Type B pancreatic cell (in vitro differentiated cells): ENCODE measurements around the gene MYEOV. TPM values are rescaled to one million over a fixed set of nuclear protein-coding genes. Genes with fewer than 3 reads are reported as not detected.

Source experiments
- DNase-seq: peaks from one replicate; pipeline ENCODE4 v3.0.0; 2021; ENCODE audit warnings: mixed read lengths; ENCODE audit not compliant: unreplicated experiment; ENCODE audit errors: extremely low spot score
- H3K27ac Mint-ChIP-seq: 2 replicates; pipeline ENCODE4 v1.8.0; 2021; ENCODE audit warnings: mild to moderate bottlenecking, mixed read lengths
- H3K27me3 Mint-ChIP-seq: 2 replicates; pipeline ENCODE4 v1.8.0; 2021; ENCODE audit warnings: mixed read lengths
- H3K36me3 Mint-ChIP-seq: 2 replicates; pipeline ENCODE4 v1.8.0; 2021; ENCODE audit warnings: mixed read lengths
- H3K4me1 Mint-ChIP-seq: one replicate; pipeline ENCODE4 v1.8.0; 2021; ENCODE audit warnings: mixed read lengths; ENCODE audit not compliant: unreplicated experiment
- H3K4me3 Mint-ChIP-seq: 2 replicates; pipeline ENCODE4 v1.8.0; 2021; ENCODE audit warnings: mild to moderate bottlenecking, mixed read lengths
- H3K9me3 Mint-ChIP-seq: 2 replicates; pipeline ENCODE4 v1.8.0; 2021; ENCODE audit warnings: mixed read lengths
- total RNA-seq: library from RNA; stranded (reverse); gene quantifications from 2 replicates; pipeline ENCODE4 v1.2.1, GENCODE V29; 2021; ENCODE audit warnings: low replicate concordance
- TF ChIP-seq, protein P1 (sequence below): fragments of 200-600 bp; sonication (generic); conservative IDR thresholded peaks from 2 replicates; pipeline ENCODE4 v1.5.0; 2021; ENCODE audit warnings: antibody characterized with exemption, mild to moderate bottlenecking

MYEOV gene
- total RNA-seq, 1 donor from 2014 or later: 4.1 TPM

DNA sequence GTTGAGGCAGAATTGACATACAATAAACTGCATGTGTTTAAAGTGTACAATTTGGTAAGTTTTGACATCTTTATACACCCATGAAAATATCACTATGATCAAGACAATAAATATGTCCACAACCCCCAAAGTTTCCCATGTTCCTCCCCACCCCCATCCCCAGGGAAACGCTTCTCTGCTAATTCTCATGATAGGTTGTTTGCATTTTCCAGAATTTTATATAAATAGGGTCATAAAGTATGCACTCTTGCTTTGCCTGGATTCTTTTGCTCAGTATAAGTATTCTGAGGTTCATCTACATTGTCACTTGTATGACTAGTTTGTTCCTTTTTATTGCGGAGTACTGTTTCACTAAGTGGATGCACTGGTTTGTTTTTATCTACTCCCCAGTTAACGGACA is 35.6 kb downstream of the MYEOV start:
- Mint-ChIP-seq H3K36me3 (no peaks in the 10 kb centered on the region), H3K4me3 (no peak overlapping the region), H3K27me3 (no peaks in the 10 kb centered on the region), H3K9me3 (no peaks in the 10 kb centered on the region), H3K27ac (no peak overlapping the region), H3K4me1 (no peaks in the 10 kb centered on the region)
- TF ChIP-seq, protein P1, sequence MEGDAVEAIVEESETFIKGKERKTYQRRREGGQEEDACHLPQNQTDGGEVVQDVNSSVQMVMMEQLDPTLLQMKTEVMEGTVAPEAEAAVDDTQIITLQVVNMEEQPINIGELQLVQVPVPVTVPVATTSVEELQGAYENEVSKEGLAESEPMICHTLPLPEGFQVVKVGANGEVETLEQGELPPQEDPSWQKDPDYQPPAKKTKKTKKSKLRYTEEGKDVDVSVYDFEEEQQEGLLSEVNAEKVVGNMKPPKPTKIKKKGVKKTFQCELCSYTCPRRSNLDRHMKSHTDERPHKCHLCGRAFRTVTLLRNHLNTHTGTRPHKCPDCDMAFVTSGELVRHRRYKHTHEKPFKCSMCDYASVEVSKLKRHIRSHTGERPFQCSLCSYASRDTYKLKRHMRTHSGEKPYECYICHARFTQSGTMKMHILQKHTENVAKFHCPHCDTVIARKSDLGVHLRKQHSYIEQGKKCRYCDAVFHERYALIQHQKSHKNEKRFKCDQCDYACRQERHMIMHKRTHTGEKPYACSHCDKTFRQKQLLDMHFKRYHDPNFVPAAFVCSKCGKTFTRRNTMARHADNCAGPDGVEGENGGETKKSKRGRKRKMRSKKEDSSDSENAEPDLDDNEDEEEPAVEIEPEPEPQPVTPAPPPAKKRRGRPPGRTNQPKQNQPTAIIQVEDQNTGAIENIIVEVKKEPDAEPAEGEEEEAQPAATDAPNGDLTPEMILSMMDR: no peak
- DNase-seq: no peak

DNA sequence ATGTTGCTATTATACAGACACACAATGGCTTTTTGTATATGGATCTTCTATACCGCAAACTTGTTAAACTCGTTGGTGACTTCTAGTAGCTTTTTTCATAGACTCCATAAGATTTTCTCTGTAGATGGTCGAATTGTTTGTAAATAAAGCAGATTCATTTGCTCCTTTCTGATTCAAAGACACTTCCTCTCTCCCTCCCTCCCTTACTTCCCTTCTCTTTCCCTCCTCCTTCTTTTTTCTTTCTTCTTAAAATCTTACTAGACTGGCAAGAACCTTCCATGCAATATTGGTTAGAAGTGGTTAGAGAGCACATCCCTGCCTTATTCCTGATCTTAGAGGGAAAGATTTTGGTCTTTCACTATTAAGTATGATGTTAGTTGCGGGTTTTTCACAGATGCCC is 36.4 kb downstream of the MYEOV start:
- no peak for DNase-seq
- TF ChIP-seq, protein P1: no peak
- Mint-ChIP-seq H3K4me3 (no peak overlapping the region), H3K27me3 (no peaks in the 10 kb centered on the region), H3K36me3 (no peaks in the 10 kb centered on the region), H3K9me3 (no peaks in the 10 kb centered on the region), H3K4me1 (no peaks in the 10 kb centered on the region), H3K27ac (no peak overlapping the region)

DNA sequence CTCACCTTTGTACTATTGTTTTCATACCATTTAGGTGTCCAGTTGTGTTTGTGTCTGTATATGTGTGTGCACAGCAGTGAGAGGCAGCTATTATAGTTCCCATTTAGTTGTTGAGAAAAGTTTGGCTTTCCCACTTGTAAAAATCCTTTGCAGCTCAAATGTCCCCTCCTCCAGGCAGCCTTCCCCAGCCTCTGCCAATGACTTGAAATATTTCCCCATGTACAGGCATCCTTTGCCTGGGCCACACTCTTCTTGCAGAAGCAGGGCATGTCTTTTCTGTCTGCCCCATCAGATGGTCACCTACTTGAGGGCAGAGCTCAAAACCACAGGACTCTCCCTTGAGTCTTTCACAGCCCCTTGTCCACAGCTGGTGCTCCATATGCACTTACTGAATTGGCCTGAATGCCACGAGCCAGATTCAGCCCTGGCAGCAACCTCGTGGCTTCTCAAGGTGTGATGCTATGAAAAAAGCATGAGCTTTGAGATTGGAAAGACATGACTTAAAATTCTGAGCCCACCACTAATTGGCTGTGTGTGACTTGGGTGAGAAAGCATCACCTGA is 39.3 kb downstream of the MYEOV start:
- Mint-ChIP-seq H3K4me1 (peaks cover 15% of the 10 kb centered on the region), H3K4me3 (no peak overlapping the region), H3K36me3 (no peaks in the 10 kb centered on the region), H3K27me3 (no peaks in the 10 kb centered on the region), H3K27ac (no peak overlapping the region), H3K9me3 (no peaks in the 10 kb centered on the region)
- peak; percentile 31 for DNase-seq
- TF ChIP-seq, protein P1: no peak

DNA sequence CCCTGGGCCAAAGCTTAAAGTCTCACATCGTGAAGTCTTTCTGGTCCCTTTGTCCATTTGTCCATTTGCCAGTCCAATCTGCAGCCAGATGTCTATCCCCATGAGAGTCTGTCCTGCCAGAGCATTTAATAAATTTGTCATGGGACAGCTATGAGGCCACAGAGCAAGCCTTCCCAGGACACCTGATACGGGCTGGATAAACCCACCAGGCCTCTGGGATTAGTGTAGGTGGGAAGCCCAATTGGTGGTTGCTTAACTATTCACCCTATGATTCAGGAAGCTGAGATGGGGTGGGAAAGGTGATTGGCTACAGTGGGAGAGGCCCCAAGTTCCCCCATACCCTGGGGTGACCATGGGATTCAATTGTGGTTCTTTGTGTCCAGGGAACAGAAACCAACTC is 39.9 kb downstream of the MYEOV start:
- no peaks in the 10 kb centered on the region for H3K36me3 Mint-ChIP-seq
- H3K4me1 Mint-ChIP-seq: peaks cover 15% of the 10 kb centered on the region
- peak; percentile 39 for DNase-seq
- no peaks in the 10 kb centered on the region for H3K27me3 Mint-ChIP-seq
- no peak overlapping the region for H3K4me3 Mint-ChIP-seq
- no peaks in the 10 kb centered on the region for H3K9me3 Mint-ChIP-seq
- H3K27ac Mint-ChIP-seq: no peak overlapping the region
- TF ChIP-seq, protein P1: no peak

DNA sequence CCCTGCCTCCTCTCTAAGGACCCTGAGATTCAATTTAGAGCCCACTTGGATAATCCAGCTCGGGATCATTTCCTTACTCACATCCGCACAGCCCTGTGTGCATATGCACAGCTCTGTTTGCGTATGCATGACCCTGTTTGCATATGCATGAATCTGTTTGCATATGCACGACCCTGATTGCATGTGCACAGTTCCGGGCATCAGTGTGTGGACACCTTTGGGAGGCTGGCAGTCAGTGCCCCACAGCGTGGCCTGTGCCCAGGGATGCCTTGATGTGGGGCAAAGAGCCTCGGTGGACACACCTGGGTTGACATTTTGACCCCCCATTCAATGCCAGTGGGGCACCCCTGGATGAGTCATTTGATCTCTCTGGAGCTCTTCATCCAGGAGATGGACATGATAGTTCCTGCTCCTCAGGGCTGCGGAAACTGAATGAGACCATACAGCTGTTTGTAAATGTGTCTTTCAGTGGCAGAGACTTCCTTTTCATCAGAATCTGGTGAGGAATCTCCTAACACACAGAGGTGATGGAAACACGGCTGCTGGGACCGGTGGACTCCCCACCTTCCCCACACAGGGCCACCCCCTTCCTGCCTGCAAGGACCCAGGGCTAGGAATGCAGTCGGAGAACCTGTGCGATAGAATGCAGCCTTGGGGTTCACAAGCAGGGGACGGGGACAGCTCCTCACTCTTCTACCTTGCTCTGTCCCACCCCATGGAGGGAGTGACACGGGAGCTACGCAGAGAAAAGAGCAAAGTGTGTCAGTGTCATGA is 41.2 kb downstream of the MYEOV start:
- Mint-ChIP-seq H3K9me3 (no peaks in the 10 kb centered on the region), H3K27me3 (no peaks in the 10 kb centered on the region), H3K36me3 (no peaks in the 10 kb centered on the region), H3K27ac (no peak overlapping the region), H3K4me3 (no peak overlapping the region), H3K4me1 (peaks cover 15% of the 10 kb centered on the region)
- DNase-seq: peak; percentile 43
- TF ChIP-seq, protein P1: no peak
